HG02588 (cell line): ENCODE measurements around the gene HOOK1.
"Not testable (repeated sequence)": the region's sequence is repeated elsewhere in the genome, so short reads cannot be mapped to it uniquely, and the experiment has no call there.

Source experiments
- ATAC-seq: cut with Tn5 transposase; IDR thresholded peaks from one replicate; pipeline ENCODE4 v1.9.1; 2021; ENCODE audit warnings: mild to moderate bottlenecking, moderate library complexity; ENCODE audit not compliant: unreplicated experiment

HOOK1 gene

DNA sequence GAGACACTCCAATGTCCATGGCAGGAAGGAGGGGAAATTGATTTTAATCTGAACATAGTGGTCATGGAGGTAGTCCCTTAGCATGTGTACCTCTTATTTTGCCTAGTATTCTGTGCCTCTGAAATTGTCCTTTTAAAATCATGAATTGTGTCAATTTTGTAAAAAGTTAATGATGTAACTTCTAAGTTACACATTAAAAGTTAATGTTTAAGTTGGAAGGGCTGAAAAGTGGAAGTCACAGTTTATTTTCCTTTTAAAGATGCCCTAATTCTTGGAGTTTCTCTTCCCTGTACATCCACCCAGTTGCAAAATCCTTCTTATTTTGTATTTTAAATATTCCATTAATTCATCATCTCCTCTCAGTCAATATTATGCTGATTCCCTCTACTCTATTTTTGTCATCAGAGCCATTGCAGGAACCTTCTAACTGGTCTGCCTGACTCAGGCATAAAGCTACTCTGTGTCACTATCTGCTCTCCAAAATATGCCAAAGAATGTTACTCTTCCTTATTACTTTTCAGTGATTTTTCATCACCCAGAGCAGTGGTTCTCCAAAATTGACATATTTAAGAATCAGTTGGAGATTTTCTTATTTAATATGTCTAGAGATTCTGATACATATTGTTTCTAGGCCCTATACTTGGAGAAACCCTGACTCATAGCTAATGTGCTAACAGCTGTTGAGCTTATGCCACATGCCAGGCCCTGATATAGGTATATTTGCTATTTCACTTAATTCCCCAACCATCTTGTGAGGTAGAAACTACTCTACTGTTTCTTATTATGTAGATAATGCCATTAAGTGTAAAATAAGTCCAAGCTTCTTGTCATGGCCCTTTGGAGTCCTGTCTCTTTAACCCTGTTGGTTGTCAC, 5.1 kb downstream of the HOOK1 start:
- no peak for ATAC-seq

DNA sequence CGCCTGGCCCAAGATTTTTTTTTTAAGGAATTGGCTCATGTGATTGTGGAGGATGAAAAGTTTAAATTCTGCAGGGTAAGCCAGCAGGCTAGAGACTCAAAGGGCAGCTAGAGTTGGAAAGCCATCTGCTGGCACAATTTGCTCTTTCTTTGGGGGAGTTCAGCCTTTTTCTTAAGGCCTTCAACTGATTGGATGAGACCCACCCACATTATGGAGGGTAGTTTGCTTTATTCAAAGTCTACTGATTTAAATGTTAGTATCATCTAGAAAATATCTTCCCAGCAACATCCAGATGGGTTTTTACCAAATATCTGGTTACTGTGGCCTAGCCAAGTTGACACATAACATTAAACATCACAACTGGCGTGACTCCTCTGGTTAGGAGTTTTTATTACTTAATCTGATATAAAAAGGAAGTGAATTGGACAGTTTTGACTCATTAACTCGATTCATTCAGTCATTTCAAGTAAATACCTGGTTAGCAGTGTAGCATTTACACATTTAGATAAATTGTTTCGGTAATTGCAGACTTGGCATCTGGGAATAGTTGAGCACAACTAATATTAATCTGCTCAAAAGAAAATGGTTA, 12.4 kb downstream of the HOOK1 start:
- no peak for ATAC-seq

DNA sequence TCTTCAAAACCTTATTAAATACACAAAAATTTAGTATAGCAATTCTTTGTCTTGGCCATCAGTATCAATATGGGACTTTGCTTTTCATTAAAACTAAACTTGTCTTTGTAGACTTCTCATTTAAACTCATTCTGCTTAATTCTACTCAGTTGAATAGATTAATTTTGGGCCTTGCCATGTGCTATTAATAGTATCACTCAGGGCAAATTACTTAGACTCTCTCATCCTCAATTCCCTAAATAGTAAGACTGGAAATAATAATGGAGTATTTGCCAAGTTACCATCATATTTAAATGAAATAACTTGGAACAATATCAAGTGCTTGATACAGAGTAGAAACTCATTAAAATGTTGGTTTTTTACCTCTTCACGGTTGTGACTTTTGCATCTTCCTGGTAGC, 13.4 kb downstream of the HOOK1 start:
- no peak for ATAC-seq

DNA sequence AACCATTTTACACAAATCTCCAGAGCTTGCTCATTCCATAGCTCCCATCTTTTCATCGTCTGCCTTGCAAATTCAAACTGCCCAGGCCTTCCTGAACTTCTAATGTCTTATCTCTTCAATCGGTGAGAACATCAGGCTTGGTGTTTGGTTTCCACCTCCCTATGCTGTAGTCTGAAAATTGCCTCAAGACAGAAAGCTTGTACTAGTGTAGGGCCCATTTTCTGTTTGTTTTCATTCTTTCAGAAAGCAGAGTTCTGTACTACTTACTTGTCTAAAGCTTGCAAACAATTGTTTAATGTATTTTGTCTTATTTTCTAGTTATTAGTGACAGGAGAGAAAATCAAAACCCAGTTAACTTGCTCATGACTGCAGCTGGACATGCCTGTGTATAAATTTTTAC, 16.8 kb downstream of the HOOK1 start:
- no peak for ATAC-seq

DNA sequence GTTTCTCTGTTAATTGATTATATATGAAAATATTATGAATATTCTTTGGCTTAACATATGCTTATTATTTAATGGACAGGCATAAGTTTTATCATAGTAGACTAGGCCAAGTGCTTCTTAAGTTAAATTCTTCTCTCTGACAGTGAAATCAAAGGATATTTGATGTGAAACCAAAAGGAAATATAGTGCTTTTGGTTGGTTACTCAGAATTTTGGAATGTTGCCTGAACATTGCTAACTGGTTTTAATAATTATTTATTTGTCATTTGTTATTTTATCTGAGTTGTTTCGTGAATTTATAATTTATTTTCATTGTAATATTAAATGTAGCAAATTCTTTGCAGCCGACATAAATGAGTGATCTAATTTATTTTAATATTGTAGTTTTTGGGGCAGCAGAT, 18.3 kb downstream of the HOOK1 start:
- no peak for ATAC-seq

DNA sequence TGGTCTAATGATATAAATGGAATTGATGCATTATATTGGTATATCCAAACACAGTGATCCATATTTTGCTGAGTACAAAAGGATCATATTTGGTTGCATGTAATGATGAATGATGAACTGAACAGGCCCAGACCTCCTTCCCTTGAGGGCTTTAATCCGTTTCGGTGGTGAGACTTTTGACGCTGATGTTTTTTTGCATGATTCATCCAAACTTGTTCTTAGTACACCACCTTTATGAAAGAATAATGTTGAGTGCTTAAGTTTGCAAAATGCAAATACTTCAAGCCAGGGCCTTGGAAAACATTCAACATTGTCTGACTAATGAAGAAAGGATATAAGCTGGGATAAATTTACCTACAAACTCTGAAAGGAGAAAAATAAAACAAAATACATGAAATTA, 19.2 kb downstream of the HOOK1 start:
- no peak for ATAC-seq

DNA sequence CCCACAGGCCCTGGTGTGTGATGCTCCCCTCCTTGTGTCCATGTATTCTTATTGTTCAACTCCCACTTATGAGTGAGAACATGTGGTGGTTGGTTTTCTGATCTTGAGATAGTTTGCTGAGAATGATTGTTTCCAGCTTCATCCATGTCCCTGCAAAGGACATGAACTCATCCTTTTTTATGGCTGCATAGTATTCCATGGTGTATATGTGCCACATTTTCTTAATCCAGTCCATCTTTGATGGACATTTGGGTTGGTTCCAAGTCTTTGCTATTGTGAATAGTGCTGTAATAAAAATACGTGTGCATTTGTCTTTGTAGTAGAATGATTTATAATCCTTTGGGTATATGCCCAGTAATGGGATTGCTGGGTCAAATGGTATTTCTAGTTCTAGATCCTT, 23.1 kb downstream of the HOOK1 start:
- ATAC-seq, result not testable (repeated sequence)

DNA sequence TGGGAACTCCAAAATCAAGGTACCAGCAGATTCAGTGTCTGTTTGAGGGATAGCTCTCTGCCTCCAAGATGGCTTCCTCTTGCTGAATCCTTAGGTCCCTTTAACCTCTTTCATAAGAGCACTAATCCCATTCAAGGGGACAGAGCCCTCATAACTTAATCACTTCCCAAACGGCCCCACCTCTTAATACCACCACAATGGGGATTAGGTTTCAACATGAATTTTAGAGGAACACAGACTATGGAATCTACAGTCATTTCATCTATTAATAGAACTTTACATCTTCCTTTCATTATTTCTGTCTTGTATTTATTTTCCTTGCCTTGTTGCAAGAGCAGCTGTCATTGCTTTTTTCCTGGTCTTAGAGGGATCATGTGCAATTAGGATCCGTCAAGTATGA, 30.3 kb downstream of the HOOK1 start:
- ATAC-seq, result no peak

DNA sequence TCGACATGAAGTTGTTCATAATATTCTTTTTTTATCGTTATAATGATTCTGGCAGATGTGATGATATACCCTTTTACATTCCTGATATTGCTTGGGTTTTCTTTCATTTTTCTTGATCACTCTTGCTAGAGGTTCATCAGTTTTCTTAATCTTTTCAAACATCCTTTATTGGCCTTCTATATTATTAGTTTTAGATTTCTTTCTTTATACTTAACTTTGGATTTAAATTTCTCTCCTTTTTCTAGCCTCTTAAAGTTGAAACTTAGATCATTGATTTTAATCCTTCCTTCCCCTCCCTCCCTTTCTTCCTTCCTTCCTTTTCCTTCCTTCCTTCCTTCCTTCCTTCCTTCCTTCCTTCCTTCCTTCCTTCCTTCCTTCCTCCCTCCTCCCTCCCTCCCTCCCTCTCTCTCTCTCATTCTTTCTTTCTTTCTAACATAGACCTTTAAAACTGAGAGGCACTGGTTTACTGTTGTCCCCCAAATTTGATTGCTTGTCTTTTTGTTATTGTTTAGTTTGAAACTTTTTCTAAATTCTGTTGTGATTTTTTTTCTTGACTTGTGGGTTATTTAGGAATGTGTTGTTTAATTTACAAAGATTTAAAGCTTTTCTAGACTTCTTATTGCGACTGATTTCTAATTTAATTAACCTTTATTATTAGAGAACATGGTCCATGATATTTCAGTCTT, 31.6 kb downstream of the HOOK1 start:
- no peak for ATAC-seq

DNA sequence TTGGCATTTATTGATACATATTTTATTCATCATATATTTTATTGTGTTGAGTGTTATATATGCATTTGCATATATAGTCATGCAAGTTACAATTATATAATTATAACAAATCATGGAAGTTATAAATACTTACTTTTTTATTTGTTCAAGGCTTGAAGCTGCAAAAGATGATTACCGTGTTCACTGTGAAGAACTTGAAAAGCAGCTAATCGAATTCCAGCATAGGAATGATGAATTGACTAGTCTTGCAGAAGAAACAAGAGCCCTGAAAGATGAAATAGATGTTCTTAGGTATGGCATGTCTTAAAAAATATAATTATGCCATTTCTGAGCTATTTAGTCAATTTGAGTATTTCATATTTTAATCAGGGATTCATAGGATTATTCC, 32.1 kb downstream of the HOOK1 start:
- no peak for ATAC-seq

DNA sequence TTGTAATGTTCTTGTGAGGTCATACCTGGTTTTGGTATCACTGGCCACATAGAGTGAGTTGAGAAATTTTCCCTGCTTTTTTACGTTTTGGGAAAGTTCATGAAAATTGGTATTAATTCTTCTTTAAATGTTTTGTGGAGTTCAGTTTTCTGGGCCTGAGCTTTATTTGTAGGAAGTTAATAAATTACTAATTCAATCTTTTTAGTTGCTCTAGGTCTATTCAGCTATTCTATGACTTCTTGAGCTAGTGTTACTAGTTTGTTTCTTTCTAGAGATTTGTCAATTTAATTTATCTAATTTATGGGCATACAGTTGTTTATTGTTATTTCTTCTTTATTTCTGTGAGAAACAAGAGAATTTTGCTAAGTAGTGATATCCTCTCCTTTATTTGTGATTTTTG, 37.4 kb downstream of the HOOK1 start:
- ATAC-seq, result no peak

DNA sequence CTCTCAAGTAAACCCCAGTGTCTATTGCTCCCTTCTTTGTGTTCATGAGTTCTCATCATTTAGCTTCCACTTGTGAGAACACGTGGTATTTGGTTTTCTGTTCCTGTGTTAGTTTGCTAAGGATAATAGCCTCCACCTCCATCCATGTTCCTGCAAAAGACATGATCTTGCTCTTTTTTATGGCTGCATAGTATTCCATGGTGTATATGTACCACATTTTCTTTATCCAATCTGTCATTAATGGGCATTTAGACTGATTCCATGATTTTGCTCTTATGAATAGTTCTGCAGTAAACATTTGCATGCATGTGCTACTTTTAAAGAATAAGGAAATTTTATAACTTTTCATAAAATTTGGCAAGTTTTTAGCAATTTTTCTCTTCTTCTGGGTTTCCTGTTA, 40.5 kb downstream of the HOOK1 start:
- ATAC-seq, result not testable (repeated sequence)

DNA sequence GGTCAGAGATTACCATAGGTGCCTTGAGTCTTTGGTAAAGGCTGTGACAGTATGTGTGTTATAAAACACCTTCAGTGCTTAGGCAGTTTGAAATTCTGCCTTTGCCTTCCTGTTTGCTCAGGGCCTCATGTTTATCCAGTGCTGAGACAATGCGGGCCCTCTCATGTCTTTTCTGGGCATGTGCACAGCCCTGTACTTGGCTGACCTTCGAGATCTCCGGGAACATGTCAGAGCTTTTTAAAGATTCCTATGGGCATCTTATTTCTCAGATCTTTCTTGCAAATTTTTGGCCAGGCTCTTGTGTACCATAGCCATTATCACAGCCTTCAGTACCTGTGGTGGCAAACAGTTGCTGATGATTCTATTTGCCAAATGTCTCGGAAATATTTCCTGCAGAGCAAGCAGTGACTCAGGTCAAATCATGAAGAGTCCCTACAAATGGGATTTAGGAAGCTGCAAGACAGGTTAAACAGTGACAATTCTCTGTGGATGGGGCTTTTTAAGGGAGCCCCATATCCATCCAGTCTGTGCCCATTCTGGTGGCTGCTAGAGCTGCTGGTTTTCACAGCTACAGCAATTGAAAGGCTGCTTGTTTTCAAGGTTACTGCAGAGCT, 42.1 kb downstream of the HOOK1 start:
- no peak for ATAC-seq

DNA sequence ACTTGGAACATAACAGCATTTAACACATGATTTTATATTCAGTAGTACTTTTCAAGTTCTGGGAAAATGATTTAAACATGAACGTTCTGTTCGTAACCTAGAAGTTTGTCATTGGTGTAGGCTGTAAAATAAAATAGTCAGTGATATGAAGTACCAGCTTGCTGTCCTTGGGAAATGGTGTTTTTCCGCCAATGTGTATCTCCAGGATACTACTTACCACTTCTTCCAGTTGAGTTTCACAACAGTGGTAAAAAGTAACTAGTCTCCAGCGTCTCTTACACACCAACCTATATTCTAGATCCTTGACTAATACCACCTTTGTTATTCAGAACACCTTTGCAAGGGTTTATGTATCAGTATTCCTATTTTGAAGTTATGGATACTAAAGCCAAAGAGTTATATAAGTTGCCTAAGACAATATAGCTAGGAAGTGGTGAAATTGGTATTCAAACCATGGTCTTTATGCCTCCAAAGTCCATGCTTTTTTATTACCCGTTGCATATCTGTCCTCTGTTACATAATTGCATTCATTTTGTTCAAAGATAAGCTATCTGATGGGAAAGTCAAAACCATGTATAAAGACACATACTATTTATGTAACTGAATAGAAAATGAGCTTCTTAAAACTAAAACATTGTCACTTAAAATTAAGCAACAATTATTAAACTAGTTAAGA, 43.1 kb downstream of the HOOK1 start:
- ATAC-seq, result no peak

DNA sequence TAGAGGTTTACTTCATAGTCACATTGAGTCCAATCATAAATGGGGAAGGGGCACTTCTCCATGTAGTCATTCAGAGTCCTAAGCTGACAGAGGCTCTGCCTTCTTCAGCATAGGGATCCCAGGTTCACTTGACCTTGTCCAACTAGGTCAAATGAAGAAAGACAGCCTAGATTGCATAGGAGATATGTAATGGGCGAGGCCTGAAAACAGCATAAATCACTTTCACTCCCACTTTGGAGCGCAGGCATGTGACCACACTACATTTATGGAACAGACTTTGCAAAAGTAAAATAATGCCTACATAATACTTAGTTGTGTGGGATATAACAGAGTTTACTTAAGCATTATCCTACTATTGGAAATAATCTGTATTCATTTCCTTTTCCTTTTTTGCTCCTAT, 51.7 kb downstream of the HOOK1 start:
- ATAC-seq, result no peak

DNA sequence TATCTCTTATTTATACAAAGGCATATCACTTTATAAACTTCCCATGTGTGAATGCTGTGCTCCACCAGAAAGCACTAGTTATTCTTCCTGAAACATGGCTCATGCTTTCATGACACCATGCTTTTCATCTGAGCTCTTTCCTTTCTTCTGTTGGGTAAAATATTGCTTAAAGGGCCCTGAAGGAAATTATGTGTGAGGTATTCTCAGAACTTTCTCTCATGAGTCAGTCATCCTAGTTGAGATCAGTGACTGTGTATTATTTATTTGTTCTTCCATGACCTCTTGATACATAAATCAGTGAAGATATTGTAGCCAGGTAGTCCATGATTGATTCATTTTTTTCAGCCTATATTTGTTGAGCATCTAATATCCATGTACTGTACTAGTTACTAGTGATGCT, 57.0 kb downstream of the HOOK1 start:
- ATAC-seq, result no peak

DNA sequence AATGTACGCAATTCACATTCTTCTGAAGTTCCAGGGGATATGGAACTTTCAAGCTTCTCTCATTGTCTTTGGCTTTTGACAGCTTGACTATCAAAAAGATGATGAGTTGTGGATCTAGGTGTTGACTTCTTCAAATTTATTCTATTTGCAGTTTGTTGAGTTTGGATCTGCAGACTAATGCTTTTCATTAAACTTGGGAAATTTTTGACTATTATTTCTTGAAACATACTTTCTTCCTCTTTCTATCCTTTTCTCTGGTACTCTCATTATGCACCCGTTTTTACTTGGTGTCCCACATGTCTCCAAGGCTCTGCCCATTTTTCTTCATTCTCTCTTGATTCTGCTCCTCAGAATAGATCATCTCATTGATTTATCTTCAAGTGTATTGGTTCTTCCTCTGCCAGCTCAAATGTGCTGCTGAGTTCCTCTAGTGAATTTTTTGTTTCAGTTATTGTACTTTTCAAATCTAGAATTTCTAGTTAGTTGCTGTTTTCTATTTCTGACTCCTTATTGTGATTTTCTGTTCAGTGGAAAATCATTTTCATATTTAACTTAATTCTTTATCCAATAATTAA, 62.4 kb downstream of the HOOK1 start:
- no peak for ATAC-seq

DNA sequence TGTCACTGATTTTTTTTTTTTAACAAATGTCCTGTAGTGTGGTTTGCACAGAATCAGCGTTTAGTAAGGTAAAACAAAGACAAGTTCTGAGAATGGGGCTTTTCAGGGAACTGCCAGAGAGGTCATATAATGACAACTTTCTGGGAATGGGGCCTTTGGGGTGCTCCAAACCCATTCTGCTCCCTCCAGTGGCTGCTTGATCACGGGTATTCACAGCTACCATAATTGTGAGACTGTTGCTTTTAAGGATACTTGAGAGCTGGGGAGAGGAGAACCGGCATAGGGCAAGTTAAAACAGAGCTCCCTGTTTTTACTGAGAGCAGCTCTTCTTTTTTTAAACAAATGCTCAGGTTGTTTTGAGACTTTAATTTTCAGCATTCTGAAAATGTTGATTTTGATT, 63.6 kb downstream of the HOOK1 start:
- ATAC-seq, result no peak

DNA sequence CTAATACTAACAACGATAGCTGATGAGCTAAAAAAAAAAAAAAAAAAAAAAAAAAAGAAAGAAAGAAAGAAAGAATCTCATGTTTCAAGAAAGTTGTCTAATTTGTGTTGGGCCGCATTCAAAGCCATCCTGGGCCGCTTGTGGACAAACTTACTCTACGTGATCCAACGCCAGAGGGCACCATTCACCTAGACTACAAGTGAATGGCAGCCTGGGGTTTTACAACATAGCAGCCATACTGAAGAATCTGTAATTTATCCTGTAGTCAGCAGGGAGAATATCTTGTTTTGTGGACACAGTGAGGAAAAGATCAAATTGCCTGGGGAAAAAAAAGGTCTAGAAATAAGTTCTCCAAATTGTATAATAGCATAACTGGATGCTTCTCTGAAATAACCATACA, 64.8 kb downstream of the HOOK1 start:
- ATAC-seq, result no peak

DNA sequence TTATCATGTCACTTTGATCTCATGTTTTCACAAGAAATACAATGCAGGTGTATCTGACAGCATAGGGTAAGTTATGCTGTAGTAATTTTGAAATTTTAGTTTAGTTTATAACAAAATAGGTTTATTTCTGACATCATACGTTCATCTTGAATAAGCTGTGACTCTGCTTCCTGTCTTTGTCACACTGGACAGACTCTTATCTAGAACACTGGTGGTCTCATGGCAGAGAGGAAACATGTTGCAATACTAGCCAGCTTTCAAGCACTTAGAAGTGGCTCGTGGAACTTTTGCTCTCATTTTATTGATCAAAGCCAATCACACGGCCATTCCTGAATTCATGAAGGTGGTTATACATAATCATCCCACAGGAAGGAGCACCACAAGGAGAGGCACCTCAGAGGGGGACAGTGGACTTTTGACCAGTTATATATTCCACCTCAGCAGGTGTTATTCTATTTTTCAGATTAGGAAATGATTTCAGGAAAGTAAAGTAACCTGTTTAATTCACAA, 65.3 kb downstream of the HOOK1 start:
- no peak for ATAC-seq

DNA sequence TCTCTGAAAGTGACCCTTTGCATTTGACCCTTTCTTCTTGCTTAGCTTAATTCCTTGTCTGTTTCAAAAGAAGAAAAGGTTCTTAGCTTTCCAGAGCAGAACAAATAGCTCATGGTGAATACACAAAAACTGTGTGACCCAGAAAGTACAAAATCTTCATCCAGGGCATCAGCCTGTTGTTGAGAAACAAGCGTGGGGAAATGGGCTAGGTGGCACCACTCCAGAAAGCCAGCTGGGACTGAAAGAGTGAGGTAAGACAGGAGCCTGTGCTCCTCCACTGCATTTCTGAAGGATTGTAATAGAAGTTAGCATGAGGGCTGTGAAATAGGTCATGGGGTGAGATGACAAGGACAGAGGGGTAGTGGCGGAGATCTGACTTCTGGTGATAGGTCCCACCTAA, 66.0 kb downstream of the HOOK1 start:
- ATAC-seq, result no peak
